ENCODE measurements around the gene PDE4D.

PDE4D gene

GRCh38 chr5:59157068-59157467, 736.5 kb downstream of the PDE4D start:
- DNase-seq, result no peak

GRCh38 chr5:59152701-59153245, 740.8 kb downstream of the PDE4D start:
- no peak for DNase-seq

GRCh38 chr5:59151162-59151889, 742.2 kb downstream of the PDE4D start:
- no peak for DNase-seq

- no peak for DNase-seq
Measured at GRCh38 chr5:59149827-59150226, 743.7 kb downstream of the PDE4D start.

- DNase-seq, result no peak
Measured at GRCh38 chr5:59149271-59149670, 744.3 kb downstream of the PDE4D start.

- DNase-seq, result no peak
Measured at GRCh38 chr5:59146729-59147128, 746.8 kb downstream of the PDE4D start.

- DNase-seq, result no peak
Measured at GRCh38 chr5:59143926-59144333, 749.6 kb downstream of the PDE4D start.

GRCh38 chr5:59142927-59143326, 750.6 kb downstream of the PDE4D start:
- DNase-seq, result no peak

GRCh38 chr5:59142138-59142537, 751.4 kb downstream of the PDE4D start:
- DNase-seq, result no peak

- no peak for DNase-seq
Measured at GRCh38 chr5:59140133-59140532, 753.4 kb downstream of the PDE4D start.

- no peak for DNase-seq
Measured at GRCh38 chr5:59139695-59140094, 753.8 kb downstream of the PDE4D start.

GRCh38 chr5:59138509-59138908, 755.0 kb downstream of the PDE4D start:
- DNase-seq, result no peak

GRCh38 chr5:59137846-59138245, 755.7 kb downstream of the PDE4D start:
- DNase-seq, result no peak

GRCh38 chr5:59136549-59136948, 757.0 kb downstream of the PDE4D start:
- no peak for DNase-seq

- no peak for DNase-seq
Measured at GRCh38 chr5:59134471-59135163, 758.9 kb downstream of the PDE4D start.

- DNase-seq, result no peak
Measured at GRCh38 chr5:59133764-59134261, 759.7 kb downstream of the PDE4D start.

- no peak for DNase-seq
Measured at GRCh38 chr5:59132131-59132530, 761.4 kb downstream of the PDE4D start.

GRCh38 chr5:59130431-59130830, 763.1 kb downstream of the PDE4D start:
- no peak for DNase-seq

GRCh38 chr5:59128646-59129290, 764.8 kb downstream of the PDE4D start:
- DNase-seq, result no peak

- peak; percentile 62 for DNase-seq
Measured at GRCh38 chr5:59126708-59127573, 766.6 kb downstream of the PDE4D start.

- DNase-seq, result no peak
Measured at GRCh38 chr5:59126016-59126707, 767.4 kb downstream of the PDE4D start.

All from NCI-H2029 treated with DMSO at 0.1 percent for 48 hours (cell line).